Caki2 (cell line): ENCODE measurements around the gene HSDL2. TPM values are rescaled to one million over a fixed set of nuclear protein-coding genes. Genes with fewer than 3 reads are reported as not detected.

Source experiments
- DNase-seq: peaks from one replicate; pipeline ENCODE4 v3.0.0-alpha.2; 2015; ENCODE audit warnings: low read depth
- in situ Hi-C: cut with HindIII; loops from 2 replicates; pipeline ENCODE4 v1.10.0; 2016; ENCODE audit warnings: low sequenced_read_pairs, low pct_unique_long_range_greater_than_20kb, mixed read lengths
- total RNA-seq: library from RNA; depleted of rRNA; stranded (reverse); fragments of >200 nt; shearing (Covaris generic); gene quantifications from 2 replicates; pipeline ENCODE4 v1.2.3, GENCODE V29; 2014; ENCODE audit warnings: low replicate concordance

HSDL2 gene
- total RNA-seq, 1 experiment from 2014 or later: 30.7 TPM

DNA sequence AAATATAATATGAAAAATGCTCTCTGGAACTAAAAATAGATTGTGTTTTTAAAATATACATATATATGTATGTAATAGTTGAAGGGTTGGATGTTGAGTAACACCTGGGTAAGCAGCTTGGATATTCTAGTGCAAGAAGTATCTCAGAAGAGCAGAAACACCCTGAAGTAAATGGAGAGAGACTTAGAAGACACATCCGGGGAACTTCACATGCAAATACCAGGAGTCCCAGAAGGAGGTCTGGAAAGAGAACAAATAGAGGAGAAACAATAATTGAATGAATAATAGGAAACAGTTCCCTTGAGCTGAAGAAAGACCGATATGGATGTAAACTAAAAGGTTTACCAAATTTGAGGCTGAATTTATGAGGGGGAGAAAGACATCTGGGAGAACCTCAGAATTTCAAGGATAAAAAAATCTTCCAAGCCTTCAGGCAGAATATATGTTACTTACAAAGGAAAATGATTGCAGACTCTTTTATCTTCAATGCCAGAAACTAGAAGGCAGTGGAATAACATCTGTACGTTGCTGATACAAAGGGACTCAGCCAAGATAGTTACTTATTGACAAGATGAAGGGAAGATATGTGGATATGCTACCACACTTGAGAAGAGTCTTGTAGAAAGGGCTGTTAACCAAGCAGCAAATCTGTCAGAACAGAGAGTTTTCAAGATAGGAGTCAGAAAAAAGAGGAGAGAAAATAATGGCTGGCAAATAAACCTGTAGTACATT lies 42.7 kb downstream of the HSDL2 start:
- in situ Hi-C loops: no loop called here
- DNase-seq: no peak

GRCh38 chr9:112430006-112430522 lies 50.2 kb downstream of the HSDL2 start:
- in situ Hi-C loops: no loop called here
- DNase-seq: no peak

DNA sequence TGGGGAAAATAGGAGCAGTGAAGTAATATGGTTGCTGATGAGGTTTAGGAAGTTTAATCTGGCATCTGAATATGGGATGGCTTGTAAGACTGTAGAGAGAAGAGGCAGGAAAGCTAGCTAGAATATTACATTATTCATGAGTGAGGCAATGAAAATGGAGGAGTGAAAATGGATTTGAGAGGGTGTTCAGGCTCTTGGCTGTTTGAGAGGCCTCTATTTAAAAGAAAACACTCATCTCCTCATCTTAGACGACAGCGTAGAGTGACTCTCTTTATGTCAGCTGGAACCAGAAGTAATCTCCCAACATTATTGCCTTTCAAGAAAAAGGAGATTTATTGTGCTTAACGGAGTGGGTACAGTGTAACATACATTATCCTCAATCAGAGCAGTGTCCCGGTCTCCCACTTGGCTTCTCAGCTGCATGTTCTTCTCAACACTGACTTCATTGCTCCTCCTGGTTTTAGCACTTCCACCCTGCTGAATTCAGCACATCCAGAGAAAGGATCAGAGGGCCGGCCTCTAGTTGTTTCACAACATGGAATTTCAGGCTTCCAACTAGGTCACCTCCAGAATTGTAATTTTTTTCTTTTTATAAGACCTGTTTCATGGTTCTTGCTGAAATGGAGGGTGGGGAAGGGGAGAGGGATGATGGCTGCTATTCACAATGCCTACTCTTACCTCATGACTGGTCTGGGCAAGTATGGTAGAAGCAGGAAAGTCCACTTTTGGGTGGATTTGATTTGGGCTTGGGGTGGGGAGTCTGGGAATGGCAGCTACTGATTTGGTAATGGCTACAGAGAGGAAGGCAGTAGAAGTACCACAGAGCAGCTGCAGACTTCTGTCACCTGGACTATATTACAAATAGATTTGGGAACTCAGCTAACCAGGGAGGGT lies 53.8 kb downstream of the HSDL2 start:
- in situ Hi-C loops: no loop called here
- no peak for DNase-seq

DNA sequence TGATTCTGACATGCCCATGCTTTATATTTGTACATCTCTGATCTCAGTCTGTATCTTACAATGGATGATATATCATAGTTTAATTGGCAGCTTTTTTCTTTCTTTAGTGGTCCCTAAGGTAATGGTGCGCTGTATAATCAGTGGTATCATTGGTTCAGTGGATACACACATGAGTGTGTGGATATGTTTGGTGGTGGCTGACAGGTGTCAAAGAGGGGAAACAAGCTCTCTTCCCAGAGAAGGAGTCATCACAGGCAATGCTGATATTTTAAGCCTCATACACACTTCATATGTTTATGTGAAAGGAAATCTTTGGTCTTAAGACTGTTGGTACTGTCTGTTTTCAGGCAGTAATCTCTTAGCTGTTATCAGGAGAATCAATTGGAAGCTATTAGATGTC lies 54.6 kb downstream of the HSDL2 start:
- in situ Hi-C loops: no loop called here

GRCh38 chr9:112437406-112437805 lies 57.5 kb downstream of the HSDL2 start:
- in situ Hi-C loops: no loop called here
- DNase-seq: no peak

More for the DNA sequence above, 54.6 kb downstream of the HSDL2 start:
- DNase-seq: no peak

DNA sequence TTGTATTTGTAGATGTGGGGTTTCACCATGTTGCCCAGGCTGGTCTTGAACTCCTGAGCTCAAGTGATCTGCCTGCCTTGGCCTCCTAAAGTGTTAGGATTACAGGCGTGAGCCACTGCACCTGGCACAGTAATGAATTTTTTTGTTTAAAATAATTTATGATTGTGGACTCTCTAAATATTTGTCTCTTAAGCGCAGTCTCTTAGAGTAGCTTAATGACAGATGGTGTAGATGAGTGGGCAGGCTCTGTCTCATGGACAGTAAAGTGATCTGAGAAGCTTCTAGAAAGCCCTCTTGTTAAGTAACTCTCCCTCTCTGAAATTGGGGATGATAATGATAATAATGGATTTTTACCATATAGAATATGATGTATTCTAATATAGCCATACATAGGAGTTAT lies 59.3 kb downstream of the HSDL2 start:
- no peak for DNase-seq
- in situ Hi-C loops: no loop called here

- in situ Hi-C loops: no loop called here
These were observed 59.9 kb downstream of the HSDL2 start for GRCh38 chr9:112439825-112440224.

GRCh38 chr9:112443200-112443599 lies 63.3 kb downstream of the HSDL2 start:
- DNase-seq: no peak
- in situ Hi-C loops: no loop called here

More at GRCh38 chr9:112439825-112440224, 59.9 kb downstream of the HSDL2 start:
- no peak for DNase-seq

DNA sequence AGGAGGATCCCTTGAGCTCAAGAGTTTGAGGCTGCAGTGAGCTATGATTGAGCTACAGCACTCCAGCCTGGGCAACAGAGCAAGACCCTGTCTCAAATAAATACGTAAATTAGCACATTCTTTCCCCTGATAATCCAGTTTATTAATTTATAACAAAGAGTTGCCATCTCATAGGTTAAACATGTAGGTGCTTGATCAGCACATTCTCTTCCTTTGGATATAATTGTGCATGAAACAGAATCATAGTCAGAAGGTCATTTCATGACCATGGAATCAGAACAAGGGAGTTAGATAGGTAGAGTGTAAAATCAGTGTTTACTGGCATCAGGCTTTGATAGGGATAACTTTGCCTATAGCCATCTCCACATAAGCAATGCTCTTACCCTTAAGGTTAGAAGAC lies 63.7 kb downstream of the HSDL2 start:
- in situ Hi-C loops: no loop called here
- DNase-seq: no peak

GRCh38 chr9:112445196-112445595 lies 65.3 kb downstream of the HSDL2 start:
- in situ Hi-C loops: no loop called here
- no peak for DNase-seq

DNA sequence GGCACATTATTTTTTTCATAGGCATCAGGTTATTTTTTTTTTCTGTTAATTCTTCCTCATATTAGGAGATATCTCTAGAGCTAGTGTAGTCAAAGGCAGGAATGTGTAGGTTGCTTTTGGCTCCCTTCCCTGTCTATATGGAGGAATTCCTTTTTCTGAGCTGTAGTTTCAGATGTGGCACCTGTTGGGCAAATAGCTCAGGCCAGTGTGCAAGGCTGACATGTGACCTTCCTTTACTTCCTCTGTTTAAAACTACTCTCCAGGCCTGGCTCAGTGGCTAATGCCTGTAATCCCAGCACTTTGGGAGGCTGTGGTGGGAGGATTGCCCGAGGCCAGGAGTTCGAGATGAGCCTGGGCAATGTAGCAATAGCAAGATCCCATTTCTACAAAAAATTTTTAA lies 66.2 kb downstream of the HSDL2 start:
- no peak for DNase-seq
- in situ Hi-C loops: no loop called here

DNA sequence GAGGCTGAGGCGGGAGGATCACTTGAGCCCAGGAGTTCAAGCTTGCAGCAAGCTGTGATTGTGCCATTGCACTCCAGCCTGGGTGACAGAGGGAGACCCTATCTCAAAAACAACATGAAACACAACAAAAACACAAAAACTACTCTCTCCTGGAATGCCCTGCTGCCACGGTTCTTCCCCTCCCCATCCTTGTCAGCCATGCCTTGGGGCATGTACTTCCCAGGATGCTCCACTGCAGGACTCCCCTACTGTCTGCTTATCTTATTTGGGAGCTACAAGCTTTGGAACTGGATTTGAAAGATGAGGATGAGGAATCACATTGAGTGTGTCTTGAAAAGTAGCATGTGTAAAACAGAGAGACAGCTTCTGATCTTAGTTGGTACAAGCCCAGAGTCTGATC lies 66.6 kb downstream of the HSDL2 start:
- no peak for DNase-seq
- in situ Hi-C loops: no loop called here

DNA sequence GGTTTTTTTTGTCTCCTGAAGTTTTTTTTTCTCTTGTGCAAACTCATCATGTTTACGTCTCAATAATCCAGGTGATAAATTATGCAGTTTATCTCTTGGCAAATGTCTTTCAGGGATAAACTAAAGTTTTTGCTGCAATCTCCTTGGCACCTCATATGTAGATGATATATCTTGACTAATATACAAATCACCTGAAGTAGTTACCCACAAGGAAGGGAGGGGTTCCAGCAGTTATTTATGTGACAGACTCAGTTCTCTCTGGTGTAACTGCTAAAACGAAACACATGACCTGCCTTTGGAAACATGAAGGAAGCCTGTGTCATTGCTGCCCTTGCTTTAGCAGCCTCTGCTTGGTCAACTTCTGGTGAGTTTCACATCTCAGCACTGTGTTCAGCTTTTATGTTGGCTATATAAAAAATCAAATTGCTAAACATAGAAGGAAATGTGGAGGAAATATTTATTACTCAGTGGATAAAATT lies 67.4 kb downstream of the HSDL2 start:
- no peak for DNase-seq
- in situ Hi-C loops: no loop called here

- no peak for DNase-seq
- in situ Hi-C loops: no loop called here
These were observed 82.9 kb downstream of the HSDL2 start for GRCh38 chr9:112462855-112463254.

DNA sequence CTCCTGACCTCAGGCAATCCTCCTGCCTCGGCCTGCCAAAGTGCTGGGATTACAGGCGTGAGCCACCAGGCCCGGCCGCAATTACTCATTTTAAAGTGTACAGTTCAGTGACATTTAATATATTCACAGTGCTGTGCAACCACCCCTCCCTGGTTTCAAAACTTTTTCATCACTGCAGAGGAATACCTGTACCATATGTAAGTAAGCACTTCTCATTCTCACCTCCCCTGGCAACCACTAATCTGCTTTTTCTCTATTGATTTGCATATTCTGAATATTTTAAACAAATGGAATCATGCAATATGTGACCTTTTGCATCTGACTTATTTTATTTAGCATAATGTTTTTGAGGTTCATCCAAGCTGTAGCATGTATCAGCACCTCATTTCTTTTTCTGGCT lies 85.4 kb downstream of the HSDL2 start:
- in situ Hi-C loops: no loop called here
- DNase-seq: no peak

GRCh38 chr9:112472996-112473395 lies 93.1 kb downstream of the HSDL2 start:
- no peak for DNase-seq
- in situ Hi-C loops: no loop called here

DNA sequence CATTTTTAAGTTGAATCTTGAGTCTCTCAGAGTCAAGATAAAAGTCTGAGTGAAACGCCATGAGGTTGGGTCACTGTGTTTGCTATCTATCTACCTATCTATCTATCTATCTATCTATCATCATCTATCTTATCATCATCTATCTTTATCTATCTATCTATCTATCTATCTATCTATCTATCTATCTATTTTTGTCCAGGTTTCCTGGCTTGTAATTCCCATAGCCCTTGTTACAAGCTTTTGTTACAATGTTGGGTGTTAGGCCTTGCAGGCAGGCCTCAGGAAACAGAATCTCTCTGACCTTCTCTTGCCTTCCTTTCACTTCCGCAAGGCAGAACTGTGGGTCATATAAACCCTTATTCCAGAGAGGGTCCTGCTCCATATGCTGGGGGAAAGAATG lies 94.1 kb downstream of the HSDL2 start:
- in situ Hi-C loops: no loop called here

DNA sequence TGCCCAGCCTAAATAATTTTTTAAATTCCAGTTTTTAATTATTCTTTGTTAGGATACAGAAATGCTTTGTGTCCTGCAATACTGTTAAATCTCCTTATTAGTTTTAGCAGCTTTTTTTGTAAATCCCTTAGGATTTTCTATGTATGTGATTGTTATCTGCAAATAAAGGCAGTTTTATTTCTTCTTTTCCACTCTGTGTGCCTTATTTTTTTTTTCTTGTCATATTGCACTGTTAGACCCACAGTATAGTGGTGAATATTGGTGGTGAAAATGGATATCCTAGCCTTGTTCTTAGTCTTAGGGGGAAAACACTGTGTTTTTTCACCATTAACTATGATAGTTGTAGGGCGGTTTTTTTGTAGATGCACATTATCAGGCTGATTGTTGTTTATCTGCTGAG lies 95.4 kb downstream of the HSDL2 start:
- DNase-seq: no peak
- in situ Hi-C loops: no loop called here

More for the DNA sequence above, 94.1 kb downstream of the HSDL2 start:
- DNase-seq: no peak

- no peak for DNase-seq
- in situ Hi-C loops: no loop called here
These were observed 97.4 kb downstream of the HSDL2 start for GRCh38 chr9:112477330-112477729.
